Neural cell (in vitro differentiated cells): ENCODE results near the gene PRELID3B.

ENCODE experiments used
- CTCF ChIP-seq: fragments of 450-650 bp; IDR thresholded peaks from 2 replicates; pipeline ENCODE4 v1.5.1; 2014; ENCODE audit warnings: antibody characterized with exemption, mild to moderate bottlenecking, moderate library complexity; ENCODE audit not compliant: poor library complexity, severe bottlenecking
- EP300 ChIP-seq: fragments of 450-650 bp; conservative IDR thresholded peaks from 2 replicates; pipeline ENCODE4 v1.6.1; 2014; ENCODE audit warnings: antibody characterized with exemption, mild to moderate bottlenecking, moderate library complexity; ENCODE audit not compliant: poor library complexity, severe bottlenecking
- EZH2 ChIP-seq: fragments of 200-600, 300-800 bp; shearing (Covaris generic), sonication (generic); IDR thresholded peaks from 2 replicates; pipeline ENCODE4 v1.6.1; 2014; ENCODE audit warnings: antibody characterized with exemption, low read length, borderline replicate concordance, mild to moderate bottlenecking; ENCODE audit not compliant: insufficient read depth, poor library complexity, severe bottlenecking
- MXI1 ChIP-seq: fragments of 450-650 bp; conservative IDR thresholded peaks from 2 replicates; pipeline ENCODE4 v1.6.1; 2014; ENCODE audit warnings: antibody characterized with exemption, mild to moderate bottlenecking; ENCODE audit not compliant: poor library complexity, severe bottlenecking
- POLR2AphosphoS5 ChIP-seq: IDR thresholded peaks from 2 replicates; pipeline ENCODE4 v1.6.1; 2012
- RAD21 ChIP-seq: fragments of 450-650 bp; conservative IDR thresholded peaks from 2 replicates; pipeline ENCODE4 v1.6.1; 2014; ENCODE audit warnings: antibody characterized with exemption, mild to moderate bottlenecking, moderate library complexity
- REST ChIP-seq: IDR thresholded peaks from 2 replicates; pipeline ENCODE4 v1.6.1; 2012; ENCODE audit warnings: borderline replicate concordance
- TAF1 ChIP-seq: IDR thresholded peaks from 2 replicates; pipeline ENCODE4 v1.6.1; 2012; ENCODE audit warnings: low read depth

DNA sequence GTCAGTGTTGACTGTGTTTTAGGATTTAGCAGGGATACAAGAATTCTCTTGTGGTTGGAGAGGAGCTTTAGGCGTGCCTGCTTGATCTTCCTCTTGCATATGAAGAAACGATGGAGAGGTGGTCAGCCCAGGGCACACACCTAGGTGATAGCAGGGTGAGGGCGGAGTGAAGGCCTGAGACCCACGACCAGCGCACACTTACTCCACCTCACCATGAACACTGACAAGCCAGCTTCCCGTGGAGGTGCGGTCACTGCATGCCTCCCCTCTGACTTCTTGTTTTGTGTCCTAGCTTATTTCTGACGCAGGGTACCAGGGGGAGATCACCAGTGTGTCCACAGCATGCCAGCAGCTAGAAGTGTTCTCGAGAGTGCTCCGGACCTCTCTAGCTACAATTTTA is 53.4 kb downstream of the PRELID3B start:
- TF ChIP-seq CTCF, result no peak
- no peak for TF ChIP-seq EZH2
- TF ChIP-seq EP300, result no peak
- no peak for TF ChIP-seq MXI1
- no peak for TF ChIP-seq TAF1
- TF ChIP-seq POLR2AphosphoS5, result no peak
- no peak for TF ChIP-seq RAD21
- TF ChIP-seq REST, result no peak
